Dermis blood vessel endothelial cell (primary cell): ENCODE data around the gene GIMAP4. TPM values are rescaled to one million over a fixed set of nuclear protein-coding genes. Genes with fewer than 3 reads are reported as not detected.
"Not testable (repeated sequence)": the region's sequence is repeated elsewhere in the genome, so short reads cannot be mapped to it uniquely, and the experiment has no call there.

ENCODE experiments used
- DNase-seq: peaks from one replicate; pipeline ENCODE4 v3.0.0; 2010
- total RNA-seq: library from RNA; depleted of rRNA; stranded (reverse); fragments of >200 nt; gene quantifications from 2 replicates; pipeline ENCODE4 v1.2.3, GENCODE V29; 2014

The GIMAP4 gene
- total RNA-seq, 1 donor from 2014 or later: 408 TPM

DNA sequence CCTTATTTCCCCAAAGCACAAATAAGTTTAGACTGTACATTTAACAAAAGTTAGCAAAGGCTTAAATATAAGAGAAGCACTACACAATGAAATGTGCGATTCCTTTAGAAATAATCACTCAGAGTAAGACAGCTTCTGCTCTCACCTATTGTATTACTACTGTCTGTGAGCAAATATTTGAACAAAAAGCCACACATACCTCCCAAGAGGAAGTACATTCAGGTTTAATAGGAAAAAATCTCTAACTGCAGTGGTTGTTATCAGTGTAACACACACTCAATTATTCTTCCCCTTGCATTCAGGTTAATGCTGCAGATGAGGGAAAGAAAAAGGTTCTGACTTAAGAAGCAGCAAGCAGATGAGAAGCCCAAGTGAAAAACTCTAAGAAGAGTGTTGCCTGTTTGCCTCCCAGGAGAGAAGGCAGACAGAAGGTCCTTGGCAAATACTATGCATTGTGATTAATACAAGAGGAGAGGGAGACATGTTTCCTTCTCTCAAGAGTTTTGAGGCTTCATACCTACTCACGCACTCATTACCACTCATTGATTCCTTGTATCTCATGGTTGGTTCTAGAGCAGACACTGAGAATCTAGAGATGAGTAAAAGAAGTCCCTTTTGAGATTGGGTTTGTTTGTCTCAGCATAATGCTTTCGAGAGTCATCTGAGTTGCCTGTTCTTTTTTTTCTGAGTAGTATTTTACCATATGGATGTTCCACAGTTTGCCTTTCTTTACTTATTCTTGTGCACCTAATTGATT, 13.6 kb downstream of the GIMAP4 start:
- DNase-seq: no peak

DNA sequence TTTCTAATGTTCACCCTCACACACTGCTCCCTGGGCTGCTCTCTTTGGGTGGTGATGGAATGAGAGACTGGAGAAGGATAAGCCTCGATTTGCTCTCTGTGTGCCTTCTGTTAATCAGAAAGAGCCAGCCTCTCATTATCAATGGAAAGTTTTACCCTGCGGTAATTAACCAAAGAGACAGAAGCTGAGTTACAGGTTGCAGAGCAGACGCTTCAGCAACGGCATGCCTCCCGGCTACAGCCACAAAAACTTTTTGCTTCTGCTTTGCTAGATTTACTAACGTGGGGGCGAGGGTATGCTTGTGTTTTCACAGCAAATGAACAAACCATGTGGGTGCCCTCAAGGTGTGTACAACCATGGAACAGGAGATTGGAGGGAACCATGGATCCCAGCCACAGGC, 18.0 kb downstream of the GIMAP4 start:
- DNase-seq: no peak

DNA sequence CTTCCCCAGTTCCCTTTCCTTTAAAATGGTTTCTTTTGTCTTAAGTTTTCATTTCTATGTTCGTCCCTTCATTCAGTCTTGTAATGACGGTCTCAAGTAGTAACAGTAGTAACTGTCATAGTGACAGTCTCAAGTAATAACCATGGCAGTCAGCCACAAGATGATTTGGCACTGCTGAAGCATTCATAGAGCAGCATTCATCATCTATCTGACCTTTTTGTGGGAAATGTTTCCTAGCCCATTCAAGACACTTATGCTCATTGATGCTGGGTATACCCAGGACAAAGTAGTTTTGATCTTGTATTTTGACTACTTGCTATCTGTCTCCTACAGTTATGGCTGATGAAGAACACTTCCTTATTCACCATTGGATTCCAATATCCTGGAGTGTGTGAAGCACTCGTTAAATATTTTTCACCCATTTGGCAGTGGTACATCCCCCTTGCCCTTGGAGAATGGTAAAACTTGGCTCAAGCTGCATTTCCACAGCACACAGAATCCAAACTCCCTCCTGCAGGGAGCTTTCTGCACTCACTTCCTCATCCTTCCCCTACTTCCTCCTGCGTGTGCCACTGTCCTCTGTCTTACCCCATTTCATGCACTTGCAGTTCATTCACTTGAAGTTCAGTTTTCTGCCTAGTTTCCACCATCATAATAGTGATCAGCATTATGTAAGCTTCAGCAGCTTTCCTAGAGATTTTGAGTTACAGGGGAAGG, 19.0 kb downstream of the GIMAP4 start:
- DNase-seq: peak; percentile 53

DNA sequence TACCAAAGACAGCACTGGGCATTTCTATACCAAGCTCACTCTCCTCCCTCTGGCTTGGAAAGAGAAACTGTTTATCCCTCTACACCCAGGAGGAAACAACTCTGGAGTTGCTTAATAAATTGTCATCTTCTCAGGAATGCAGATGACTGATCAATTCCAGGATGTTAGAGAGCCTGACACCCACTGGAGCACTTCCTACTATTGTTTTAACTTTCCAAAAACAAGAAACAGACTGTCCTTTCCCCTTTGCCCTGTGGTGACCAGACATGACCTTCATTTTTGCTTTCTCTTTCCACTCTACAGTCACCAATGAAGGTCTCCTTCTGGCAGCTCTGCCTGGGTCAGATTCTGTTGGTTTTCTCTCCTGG, 19.6 kb downstream of the GIMAP4 start:
- peak; percentile 94 for DNase-seq

DNA sequence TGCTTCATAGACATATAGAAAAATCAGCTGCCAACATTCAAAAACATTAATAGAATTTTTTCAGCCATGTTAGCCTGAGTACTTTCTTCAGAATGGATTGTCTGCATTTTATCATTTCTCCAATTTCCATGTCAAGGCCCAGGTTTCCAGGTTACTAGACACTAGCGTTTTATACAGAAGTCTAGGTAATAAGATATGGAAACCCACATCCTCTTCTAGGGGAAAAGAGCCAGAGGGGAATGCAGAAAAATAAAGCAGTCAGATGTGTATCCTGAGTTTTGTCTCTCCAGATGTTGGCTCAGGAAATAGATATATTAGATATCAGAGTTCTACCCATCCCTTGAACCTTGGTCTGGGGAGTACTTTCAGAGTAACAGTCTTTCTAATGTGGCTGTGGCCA, 20.4 kb downstream of the GIMAP4 start:
- DNase-seq: no peak

DNA sequence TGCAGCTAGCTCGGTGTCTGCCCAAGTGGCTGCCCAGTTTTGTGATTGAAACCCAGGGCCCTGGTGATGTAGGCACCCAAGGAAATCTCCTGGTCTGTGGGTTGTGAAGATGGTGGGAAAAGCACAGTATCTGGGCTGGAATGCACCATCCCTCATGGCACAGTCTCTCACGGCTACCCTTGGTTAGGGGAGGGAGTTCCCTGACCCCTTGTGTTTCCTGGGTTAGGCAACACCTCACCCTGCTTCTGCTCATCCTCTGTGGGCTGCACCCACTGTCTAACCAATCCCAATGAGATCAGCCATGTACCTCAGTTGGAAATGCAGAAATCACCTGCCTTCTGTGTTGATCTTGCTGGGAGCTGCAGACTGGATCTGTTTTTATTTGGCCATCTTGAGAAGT, 27.6 kb downstream of the GIMAP4 start:
- DNase-seq: no peak

DNA sequence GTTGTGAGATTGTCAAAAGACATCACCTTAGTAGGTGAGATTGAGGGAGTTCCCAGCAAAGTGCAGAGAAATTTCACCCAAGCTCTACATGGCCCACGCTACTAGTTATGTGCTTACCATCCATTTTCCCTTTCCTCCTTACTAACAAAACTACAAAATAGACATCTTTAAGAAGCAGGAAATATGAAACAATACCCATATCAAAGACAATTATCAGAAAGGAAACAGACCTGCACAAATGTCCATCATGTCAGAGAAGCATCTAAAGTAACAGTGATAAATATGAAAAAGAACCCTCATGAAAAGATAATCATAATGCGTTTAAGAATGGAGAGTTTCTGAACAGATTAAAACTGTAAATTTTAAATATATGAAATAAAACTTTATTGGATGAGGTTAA, 28.2 kb downstream of the GIMAP4 start:
- peak; percentile 52 for DNase-seq

DNA sequence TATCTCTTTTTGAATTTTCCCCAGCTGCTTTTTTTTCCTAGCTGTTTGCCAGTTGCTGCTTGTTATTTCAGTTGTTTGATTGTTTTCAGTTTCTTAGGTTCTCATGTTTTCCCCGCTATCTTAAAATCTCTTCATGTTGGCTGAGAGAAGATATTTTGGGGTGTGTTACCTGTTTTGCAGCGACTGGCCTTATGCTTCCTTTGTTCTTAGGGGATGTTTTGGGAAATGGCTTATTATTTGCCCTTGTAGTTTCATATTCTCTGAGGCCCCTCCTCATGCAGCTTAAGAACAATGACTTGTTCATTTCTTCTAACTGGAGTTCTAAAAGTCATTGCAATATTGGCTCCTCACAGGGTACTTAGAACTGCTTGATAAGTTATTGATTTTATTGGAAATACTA, 36.4 kb downstream of the GIMAP4 start:
- peak; percentile 64 for DNase-seq

DNA sequence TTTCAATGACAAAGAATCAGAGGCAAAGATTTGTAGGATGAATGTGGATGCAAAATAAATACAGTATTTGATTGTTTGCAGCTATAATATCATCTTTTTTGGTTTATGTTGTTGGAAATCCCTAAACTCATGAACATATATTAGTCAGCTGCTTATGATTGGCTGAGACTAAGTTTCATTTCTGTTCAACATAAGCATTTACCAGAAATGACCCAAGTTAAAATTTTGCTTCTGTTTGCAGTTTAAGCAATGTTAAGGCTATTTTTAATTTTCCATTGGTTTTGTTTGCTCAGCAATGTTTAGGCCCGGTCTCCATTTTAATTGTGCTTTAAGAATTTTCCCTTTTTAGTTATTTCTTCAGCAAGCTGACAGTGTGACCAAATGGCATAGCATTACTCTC, 43.0 kb downstream of the GIMAP4 start:
- no peak for DNase-seq

DNA sequence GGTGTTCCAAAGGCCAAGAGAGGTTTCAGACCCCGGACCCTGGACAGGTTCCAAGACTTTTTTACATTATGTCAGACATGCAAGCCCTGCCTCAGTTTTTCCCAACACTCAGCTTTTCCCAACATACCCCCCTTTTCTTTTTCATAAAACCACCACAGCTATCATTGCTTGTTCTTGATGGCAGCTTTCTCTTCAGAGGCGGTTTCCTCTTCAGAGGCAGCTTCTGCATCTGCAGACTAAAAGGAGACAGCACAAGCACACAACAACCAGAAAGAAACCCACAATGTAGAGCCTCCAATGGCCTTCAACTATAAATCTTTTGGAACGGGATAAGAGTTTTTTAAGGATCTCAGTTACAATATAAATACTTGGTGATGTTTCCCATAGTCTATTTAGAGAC, 45.7 kb downstream of the GIMAP4 start:
- DNase-seq: no peak

DNA sequence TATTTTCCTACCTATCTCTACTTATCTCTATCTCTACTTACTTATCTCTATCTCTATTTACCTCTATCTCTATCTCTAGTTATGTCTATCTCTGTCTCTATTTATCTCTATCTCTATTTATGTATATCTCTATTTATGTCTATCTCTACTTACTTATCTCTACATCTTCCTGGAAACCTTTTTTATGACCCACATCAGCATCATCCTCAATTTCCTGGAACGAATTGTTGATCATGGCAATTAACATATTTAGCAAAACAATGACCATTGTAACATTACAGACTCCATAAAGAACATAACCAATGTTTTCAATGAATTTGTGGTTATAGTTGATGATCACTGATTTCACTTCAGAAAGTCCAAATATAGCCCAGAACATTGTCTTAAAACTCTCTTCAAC, 46.7 kb downstream of the GIMAP4 start:
- no peak for DNase-seq

DNA sequence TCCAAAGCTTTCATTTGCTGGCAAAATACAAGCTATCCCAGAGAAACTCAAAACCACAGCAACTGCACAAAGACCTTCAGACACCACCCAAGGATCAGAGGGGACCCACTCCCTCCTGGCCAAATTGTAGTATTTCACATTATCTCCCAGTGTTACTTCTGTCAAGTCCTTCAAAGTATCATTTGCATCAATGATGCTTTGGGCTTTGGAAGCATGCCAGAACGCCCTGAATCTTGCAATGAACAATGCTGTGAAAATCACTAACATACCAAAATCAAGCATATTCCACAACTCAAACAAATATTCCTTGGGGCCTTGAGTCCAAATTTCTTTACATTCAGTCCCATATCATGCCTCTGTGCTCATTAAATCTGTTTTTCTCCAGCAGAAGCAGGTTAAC, 47.2 kb downstream of the GIMAP4 start:
- DNase-seq: not testable (repeated sequence)

DNA sequence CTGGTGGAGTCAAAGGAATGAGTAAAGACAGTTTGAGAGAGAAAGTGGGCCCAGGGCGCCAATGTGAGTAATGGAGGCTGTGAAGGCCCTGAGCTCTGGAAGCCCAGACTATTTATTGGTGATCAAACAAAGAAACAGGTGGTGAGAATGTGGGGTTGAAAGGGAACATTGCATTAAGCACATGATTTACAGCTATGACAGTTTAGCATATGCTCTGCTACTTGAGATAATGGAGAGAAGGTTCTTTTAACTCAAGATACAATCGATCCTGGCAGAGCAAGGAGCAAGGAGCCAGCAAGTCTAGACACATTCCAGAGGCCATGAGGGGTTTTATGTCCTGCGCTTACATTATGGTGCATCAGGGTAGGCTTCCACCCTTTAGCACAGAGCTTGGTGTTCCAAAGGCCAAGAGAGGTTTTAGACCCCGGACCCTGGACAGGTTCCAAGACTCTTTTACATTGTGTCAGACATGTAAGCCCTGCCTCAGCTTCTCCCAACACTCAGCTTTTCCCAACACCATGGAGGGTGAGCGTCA, 48.1 kb downstream of the GIMAP4 start:
- DNase-seq: not testable (repeated sequence)

DNA sequence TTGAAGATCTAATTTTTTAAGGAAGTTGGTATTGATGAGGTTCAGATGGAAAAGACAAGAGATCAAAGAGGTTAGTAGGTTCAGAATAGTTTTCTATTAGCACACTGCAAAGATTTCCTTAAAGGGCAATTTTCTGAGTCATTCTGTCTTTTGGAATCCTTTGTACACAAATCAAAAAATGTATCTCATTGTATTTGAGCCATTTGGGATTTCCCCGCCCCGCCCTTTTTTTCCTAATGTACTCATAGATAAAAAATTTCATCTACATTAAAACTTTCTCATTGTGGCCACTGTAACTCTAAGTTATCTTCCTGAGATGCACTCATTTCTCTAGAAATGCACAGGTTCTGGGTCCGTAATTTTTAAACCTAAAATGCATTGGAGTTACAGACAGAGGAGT, 52.9 kb downstream of the GIMAP4 start:
- peak; percentile 58 for DNase-seq

DNA sequence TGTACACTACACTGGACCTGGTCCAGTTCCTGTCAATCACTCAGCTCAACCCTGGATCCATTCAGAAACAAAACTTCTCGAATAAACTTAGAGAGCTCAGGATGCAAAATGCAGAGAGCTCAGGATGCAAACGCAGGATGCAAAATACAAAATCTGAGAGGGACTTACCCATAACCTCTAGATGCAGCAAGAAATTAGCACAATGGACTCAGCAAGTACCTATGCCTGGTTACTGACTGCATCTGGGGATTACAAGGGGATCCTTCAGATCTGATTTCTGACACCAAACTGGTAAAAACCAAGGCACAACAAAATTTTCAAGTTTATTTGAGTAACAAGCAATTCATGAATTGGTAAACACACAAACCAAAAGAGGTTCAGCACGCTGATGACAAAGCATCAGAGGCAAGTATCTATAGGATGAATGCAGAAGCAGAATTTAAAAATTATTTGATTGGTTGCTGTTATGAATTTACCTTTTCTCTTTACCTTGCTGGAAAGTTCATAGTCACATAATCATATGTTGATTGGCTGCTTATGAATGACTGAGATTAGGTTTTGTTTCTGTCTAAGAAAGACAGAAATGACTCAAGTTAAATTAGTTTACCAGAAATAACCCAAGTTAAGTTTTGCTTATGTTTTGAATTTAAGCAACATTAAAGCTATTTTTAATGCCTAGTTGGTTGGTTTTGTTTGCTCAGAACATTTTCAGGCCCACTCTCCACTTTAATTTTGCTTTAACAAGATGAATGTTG, 53.6 kb downstream of the GIMAP4 start:
- peak; percentile 34 for DNase-seq

DNA sequence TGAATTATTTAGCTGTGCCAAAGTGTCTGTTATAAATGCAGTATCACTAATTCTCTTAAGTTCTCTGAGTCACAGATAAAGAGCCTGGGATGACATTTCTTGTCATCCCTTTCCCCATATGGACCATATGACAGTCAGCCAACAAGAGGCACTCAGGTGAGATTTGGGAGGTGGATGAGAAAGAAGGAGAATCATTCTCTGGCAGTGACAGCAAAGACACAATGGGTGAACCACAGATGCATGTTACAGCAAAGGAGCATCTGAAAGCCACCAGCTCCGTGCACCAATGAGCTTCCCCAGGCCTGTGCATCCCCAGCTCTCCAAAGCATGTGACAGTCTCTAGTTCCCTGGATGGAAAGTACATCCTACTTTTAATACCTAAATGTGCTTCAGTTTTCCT, 54.2 kb downstream of the GIMAP4 start:
- DNase-seq: no peak

Other genes starting within 250 kb of the GIMAP4 start
- 5.4 and 18.0 TPM in 2 replicates for gene LRRC61, start 244.0 kb upstream of the GIMAP4 start, total RNA-seq
- 8.9 and 9.5 TPM in 2 replicates for gene ACTR3C, start 243.8 kb upstream of the GIMAP4 start, total RNA-seq
- 0.65 and 1.9 TPM in 2 replicates for gene RARRES2, start 225.8 kb upstream of the GIMAP4 start, total RNA-seq
- 83.9 and 124 TPM in 2 replicates for gene REPIN1, start 198.6 kb upstream of the GIMAP4 start, total RNA-seq
- 8.1 and 9.7 TPM in 2 replicates for gene ZNF775, start 188.1 kb upstream of the GIMAP4 start, total RNA-seq
- gene GIMAP8, start 116.8 kb upstream of the GIMAP4 start, total RNA-seq: 157 and 178 TPM in 2 replicates
- 111 and 145 TPM in 2 replicates for gene GIMAP7, start 52.5 kb upstream of the GIMAP4 start, total RNA-seq
- gene GIMAP6, start 65.0 kb downstream of the GIMAP4 start, total RNA-seq: 262 and 355 TPM in 2 replicates
- 75.9 and 87.0 TPM in 2 replicates for gene GIMAP2, start 118.3 kb downstream of the GIMAP4 start, total RNA-seq
- 28.2 and 31.1 TPM in 2 replicates for gene GIMAP1, start 149.2 kb downstream of the GIMAP4 start, total RNA-seq
- gene GIMAP5, start 170.0 kb downstream of the GIMAP4 start, total RNA-seq: 203 and 350 TPM in 2 replicates
- gene TMEM176B, start 233.0 kb downstream of the GIMAP4 start, total RNA-seq: not detected in 2 replicates
- not detected in 2 replicates for gene TMEM176A, start 233.4 kb downstream of the GIMAP4 start, total RNA-seq